ENCODE results near the gene STARD7. TPM values are rescaled to one million over a fixed set of nuclear protein-coding genes. Genes with fewer than 3 reads are reported as not detected.

STARD7 gene
- total RNA-seq, 1 donor from 2014 or later, result 96.1 TPM

DNA sequence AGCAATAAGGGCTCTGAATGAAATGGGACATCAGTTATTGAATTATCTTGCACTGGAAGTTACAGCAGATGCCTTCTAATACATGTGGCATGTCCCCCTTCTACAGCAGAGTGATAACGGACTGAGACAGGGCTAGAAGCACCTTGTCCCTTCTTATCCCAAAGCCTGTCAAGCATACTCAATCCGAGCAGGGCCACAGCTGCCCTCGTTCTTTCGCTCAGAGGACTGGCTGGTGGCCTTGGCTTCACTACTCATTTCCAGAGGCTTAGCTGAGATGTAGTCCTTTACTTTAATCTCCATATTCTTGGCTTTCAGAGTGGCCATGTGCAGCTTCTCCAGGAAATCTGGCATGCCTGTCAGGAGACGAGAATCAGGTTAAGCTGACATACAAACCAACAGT, 22.1 kb downstream of the STARD7 start:
- Histone ChIP-seq H3K4me3 (ENCODE audit: low read depth, low read length) (no peak overlapping the region), H3K27me3 (ENCODE audit: control insufficient read depth, insufficient read depth, low read length) (no peaks in the 10 kb centered on the region), H3K36me3 (ENCODE audit: control insufficient read depth, insufficient read depth, low read length) (peaks cover 4% of the 10 kb centered on the region)
- no peak for DNase-seq (ENCODE audit: low read depth)
- TF ChIP-seq, protein P1, sequence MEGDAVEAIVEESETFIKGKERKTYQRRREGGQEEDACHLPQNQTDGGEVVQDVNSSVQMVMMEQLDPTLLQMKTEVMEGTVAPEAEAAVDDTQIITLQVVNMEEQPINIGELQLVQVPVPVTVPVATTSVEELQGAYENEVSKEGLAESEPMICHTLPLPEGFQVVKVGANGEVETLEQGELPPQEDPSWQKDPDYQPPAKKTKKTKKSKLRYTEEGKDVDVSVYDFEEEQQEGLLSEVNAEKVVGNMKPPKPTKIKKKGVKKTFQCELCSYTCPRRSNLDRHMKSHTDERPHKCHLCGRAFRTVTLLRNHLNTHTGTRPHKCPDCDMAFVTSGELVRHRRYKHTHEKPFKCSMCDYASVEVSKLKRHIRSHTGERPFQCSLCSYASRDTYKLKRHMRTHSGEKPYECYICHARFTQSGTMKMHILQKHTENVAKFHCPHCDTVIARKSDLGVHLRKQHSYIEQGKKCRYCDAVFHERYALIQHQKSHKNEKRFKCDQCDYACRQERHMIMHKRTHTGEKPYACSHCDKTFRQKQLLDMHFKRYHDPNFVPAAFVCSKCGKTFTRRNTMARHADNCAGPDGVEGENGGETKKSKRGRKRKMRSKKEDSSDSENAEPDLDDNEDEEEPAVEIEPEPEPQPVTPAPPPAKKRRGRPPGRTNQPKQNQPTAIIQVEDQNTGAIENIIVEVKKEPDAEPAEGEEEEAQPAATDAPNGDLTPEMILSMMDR (IDR thresholded peaks at IDR 0.05; ENCODE audit: insufficient read depth, low read length, poor library complexity, severe bottlenecking), result no peak

GRCh38 chr2:96185516-96185915, 23.1 kb downstream of the STARD7 start:
- Histone ChIP-seq H3K27me3 (ENCODE audit: control insufficient read depth, insufficient read depth, low read length) (no peaks in the 10 kb centered on the region), H3K36me3 (ENCODE audit: control insufficient read depth, insufficient read depth, low read length) (peaks cover 4% of the 10 kb centered on the region), H3K4me3 (ENCODE audit: low read depth, low read length) (no peak overlapping the region)
- TF ChIP-seq, protein P1 (IDR thresholded peaks at IDR 0.05; ENCODE audit: insufficient read depth, low read length, poor library complexity, severe bottlenecking), result no peak
- DNase-seq (ENCODE audit: low read depth), result no peak

GRCh38 chr2:96184989-96185388, 23.6 kb downstream of the STARD7 start:
- TF ChIP-seq, protein P1 (IDR thresholded peaks at IDR 0.05; ENCODE audit: insufficient read depth, low read length, poor library complexity, severe bottlenecking), result no peak
- peaks cover 4% of the 10 kb centered on the region for H3K36me3 ChIP-seq (ENCODE audit: control insufficient read depth, insufficient read depth, low read length)

GRCh38 chr2:96184188-96184587, 24.4 kb downstream of the STARD7 start:
- H3K27me3 ChIP-seq (ENCODE audit: control insufficient read depth, insufficient read depth, low read length), result no peaks in the 10 kb centered on the region
- peaks cover 4% of the 10 kb centered on the region for H3K36me3 ChIP-seq (ENCODE audit: control insufficient read depth, insufficient read depth, low read length)
- H3K4me3 ChIP-seq (ENCODE audit: low read depth, low read length), result no peak overlapping the region
- no peak for DNase-seq (ENCODE audit: low read depth)
- TF ChIP-seq, protein P1 (IDR thresholded peaks at IDR 0.05; ENCODE audit: insufficient read depth, low read length, poor library complexity, severe bottlenecking), result no peak

More at GRCh38 chr2:96184989-96185388, 23.6 kb downstream of the STARD7 start:
- H3K27me3 ChIP-seq (ENCODE audit: control insufficient read depth, insufficient read depth, low read length), result no peaks in the 10 kb centered on the region
- H3K4me3 ChIP-seq (ENCODE audit: low read depth, low read length), result no peak overlapping the region
- no peak for DNase-seq (ENCODE audit: low read depth)

- no peaks in the 10 kb centered on the region for H3K27me3 ChIP-seq (ENCODE audit: control insufficient read depth, insufficient read depth, low read length)
- TF ChIP-seq, protein P1 (IDR thresholded peaks at IDR 0.05; ENCODE audit: insufficient read depth, low read length, poor library complexity, severe bottlenecking), result no peak
- DNase-seq (ENCODE audit: low read depth), result no peak
- H3K36me3 ChIP-seq (ENCODE audit: control insufficient read depth, insufficient read depth, low read length), result peaks cover 4% of the 10 kb centered on the region
- H3K4me3 ChIP-seq (ENCODE audit: low read depth, low read length), result no peak overlapping the region
Measured at GRCh38 chr2:96181529-96181928, 27.1 kb downstream of the STARD7 start.

DNA sequence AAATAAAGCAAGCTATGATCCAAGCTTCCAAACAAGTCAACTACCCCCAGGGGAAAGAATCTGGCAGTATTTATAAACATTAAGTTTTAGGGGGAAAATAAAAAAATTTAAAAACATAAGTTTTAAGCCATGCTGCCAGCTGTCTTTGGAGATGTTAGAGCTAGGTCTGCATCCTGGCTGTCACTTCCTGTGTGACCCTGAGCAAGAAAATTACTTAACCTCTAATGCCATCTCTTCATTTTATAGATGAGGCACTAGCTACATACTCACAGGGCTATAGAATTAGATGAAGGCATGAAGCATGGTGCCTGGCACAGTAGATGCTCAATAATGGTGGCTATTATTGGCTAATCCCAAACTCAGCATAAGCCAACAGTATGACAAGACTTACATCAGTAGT, 28.1 kb downstream of the STARD7 start:
- TF ChIP-seq, protein P1 (IDR thresholded peaks at IDR 0.05; ENCODE audit: insufficient read depth, low read length, poor library complexity, severe bottlenecking), result no peak
- Histone ChIP-seq H3K36me3 (ENCODE audit: control insufficient read depth, insufficient read depth, low read length) (peaks cover 4% of the 10 kb centered on the region), H3K4me3 (ENCODE audit: low read depth, low read length) (no peak overlapping the region), H3K27me3 (ENCODE audit: control insufficient read depth, insufficient read depth, low read length) (no peaks in the 10 kb centered on the region)
- no peak for DNase-seq (ENCODE audit: low read depth)
